ACHN (cell line): ENCODE measurements around the gene STX7.

Source experiments
- DNase-seq: peaks from one replicate; pipeline ENCODE4 v3.0.0-alpha.2; 2015
- in situ Hi-C: cut with HindIII; loops from 2 replicates; pipeline ENCODE4 v1.10.0; 2017; ENCODE audit warnings: low sequenced_read_pairs, low pct_ligation_motif_present, low pct_unique_long_range_greater_than_20kb

Gene STX7

DNA sequence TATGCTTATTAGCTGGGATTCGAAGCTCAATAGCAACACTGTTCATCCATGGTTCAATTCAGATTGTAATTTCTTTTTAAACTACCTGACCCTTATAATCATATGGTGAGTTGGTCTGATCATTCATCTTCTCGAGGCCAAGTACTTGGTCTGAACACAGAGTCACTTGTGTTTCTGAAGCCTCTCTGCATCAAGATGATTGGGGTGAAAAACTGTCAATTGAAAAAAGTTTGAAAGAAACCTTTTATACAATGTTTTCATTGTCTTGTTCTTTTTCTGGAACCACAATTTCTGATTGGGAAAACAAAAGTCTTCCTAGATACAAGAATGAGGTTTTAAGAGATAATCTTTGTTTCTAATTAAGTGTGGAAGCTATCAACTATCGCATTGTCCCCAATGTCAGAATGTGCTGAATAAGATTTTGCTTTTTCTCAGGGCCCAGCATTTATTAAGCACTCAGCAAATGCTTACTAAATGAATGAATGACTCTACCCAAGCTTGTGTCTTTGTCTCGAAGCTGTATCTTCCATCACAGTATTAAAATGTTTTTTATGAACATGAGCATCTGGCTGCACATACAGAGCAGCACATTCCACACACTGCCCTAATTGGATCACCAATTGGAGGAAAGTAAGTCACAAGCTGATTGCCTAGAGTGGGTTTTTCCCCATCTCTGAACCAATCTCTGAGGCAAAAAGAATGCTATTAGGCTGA, 66.6 kb downstream of the STX7 start:
- in situ Hi-C loops, result no loop called here
- peak; percentile 7 for DNase-seq

DNA sequence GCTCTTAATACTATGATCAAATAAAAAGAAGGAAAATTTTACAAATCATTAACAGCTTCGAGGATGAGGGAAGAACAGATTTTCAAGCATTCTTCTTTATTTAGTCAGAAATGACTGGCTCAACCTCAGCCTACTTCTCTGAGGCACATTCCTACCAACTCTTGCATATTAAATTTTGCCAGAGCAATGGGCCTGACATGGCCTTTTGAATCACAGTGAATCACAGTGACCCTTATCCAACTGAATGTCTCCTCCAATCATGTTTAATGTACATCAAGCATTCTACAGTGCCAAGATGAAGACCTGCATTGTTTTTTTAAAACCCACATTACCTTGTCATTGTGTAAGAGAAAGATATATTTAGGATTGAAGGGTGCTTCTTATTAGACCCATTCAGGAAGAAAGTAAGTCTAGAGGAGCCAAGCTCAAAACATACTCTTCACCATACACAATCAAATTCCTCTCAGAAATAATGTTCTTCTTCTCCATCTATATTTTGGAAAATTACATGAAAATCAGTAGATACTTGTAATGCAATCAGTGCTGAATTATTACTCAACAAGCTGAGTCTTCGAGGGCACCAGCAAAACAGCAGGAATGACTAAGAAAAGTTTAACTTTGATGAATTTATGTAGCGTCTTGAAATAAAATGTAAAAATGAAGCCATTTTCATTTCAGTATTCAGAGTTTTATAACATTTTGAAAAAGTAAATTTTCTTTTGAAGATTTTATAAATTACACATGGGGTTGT, 67.5 kb downstream of the STX7 start:
- DNase-seq, result peak; percentile 94

DNA sequence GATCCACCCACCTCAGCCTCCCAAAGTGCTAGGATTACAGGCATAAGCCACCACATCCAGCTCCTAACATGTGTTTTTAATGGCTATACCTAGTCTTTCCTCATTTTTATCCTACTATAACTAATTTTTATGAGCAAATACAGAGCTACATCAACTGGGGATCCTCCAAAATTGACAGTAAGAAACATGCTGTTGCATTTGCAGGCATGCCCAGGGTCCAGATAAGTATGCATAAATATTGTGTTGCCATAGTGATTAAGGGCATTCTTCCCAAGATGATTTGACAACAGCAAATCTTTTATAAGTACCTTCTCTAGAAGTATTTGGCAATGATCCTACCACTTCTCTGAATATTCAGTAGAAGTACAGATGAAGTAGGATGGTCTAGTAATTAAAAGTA, 69.7 kb downstream of the STX7 start:
- in situ Hi-C loops, result no loop called here
- no peak for DNase-seq

More for the DNA sequence above, 67.5 kb downstream of the STX7 start:
- in situ Hi-C loops, result no loop called here

DNA sequence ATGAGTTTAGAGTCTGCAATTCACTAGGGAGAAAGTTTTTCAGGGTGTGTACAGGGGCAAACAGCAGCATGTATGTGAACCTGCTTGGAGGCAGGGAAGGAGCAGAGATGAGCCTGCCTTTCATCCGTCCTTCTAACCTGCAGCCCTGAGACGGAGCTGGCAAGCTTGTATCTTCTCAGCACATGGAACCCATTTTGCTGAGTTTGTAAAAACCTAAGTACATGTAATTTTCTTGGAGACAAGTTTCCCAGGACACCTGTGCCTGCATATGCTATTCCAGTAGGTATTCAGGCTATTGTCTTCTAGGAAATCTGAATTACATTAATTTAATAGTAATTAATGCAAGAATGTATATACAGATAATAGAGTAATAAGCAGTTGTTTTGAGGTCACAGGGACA, 82.8 kb downstream of the STX7 start:
- no peak for DNase-seq
- in situ Hi-C loops, result no loop called here

DNA sequence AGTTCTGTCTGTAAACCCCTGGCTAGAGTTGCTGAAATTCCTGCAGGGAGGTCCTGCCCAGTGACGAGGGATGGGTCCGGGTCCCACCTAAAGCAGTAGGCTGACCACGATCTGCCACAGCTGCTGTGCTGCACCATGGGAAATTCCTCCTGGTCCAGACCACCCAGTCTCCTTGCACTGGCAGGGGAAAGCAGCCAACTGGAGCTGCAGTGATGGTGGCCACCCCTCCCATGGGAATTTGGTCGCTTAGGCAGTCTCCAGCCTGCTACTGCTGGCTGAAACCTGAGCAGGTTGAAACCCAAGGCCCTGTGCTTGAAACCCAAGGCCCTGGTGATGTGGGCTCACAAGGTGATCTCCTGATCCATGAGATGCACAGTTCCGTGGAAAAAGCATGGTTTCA, 87.7 kb downstream of the STX7 start:
- no peak for DNase-seq
- in situ Hi-C loops, result no loop called here

DNA sequence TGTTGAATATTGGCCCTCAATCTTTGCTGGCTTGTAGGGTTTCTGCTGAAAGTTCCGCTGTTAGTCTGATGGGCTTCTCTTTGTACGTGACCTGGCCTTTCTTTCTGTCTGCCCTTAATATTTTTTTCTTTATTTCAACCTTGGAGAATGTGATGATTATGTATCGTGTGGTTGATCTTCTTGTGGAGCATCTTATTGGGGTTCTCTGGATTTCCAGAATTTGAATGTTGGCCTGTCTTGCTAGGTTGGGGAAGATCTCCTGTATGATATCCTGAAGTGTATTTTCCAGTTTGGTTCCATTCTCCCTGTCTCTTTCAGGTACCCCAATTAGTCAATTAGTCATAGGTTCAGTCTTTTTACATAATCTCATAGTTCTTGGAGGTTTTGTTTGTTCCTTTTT, 89.1 kb downstream of the STX7 start:
- DNase-seq, result no peak
- in situ Hi-C loops, result no loop called here

DNA sequence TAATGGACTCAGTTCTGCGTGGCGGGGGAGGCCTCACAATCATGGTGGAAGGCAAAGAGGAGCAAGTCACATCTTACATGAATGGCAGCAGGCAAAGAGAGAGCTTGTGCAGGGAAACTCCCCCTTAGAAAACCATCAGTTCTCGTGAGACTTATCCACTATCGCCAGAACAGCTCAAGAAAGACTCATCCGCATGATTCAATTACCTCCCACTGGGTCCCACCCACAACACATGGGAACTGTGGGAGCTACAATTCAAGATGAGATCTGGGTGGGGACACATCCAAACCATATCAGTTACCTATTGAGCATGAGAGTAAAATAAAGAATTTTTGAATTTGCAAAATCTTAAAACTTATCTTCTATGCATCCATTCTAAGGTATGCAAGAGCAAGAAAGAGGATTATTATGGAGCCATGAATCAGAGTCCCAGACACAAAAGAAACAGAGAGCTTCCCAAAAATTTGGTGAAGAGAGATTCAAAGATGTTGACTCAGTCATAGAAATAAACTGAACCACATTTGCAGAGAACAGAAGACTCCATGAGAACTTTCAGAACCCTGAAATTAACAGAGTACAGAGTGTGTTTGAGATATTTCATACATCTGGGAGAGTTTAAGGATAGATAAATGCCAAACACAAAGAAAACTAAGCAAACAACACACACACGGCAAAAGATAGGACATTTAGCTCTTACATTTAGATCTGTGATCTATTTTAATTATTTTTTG, 94.5 kb downstream of the STX7 start:
- in situ Hi-C loops, result no loop called here

DNA sequence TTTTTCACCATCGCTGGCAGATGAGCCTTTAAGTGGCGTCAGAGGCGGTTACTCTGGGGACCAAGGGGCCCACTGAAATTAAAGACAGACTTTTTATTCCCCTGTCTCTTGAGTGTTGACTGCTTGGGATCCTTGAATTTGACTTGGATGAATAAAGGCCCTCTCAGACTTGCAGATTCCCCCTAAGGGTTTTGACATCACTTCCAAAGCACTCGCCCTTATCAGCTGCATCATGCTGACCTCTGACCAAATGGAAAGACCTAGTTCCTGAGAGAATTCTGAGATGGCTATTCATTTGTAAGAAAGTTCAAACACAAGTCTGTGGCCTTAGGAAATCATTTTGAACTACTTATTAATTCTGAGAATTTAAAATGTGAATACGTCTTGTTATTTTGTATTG, 98.2 kb downstream of the STX7 start:
- DNase-seq, result no peak
- in situ Hi-C loops, result no loop called here

More for the DNA sequence above, 94.5 kb downstream of the STX7 start:
- DNase-seq, result no peak

DNA sequence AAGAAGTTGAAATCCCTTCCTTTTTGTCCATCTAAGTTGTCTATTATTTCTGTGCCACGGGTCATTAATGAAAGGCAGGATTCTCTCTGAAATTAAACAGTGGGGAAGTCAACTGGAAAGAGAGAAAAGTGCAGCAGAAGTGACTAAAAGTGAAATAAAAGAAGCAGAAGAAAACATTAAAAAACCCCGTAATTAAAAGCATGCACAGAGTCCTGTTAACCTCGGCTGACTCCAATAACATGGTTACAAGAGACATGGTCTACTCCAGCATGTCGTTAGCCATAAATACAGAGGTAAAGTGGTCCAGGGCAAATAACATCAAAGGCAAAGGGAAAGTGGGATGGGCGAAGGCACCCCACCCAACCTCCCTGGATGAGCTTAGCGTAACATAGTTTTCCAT, 98.6 kb downstream of the STX7 start:
- no peak for DNase-seq
- in situ Hi-C loops, result no loop called here

DNA sequence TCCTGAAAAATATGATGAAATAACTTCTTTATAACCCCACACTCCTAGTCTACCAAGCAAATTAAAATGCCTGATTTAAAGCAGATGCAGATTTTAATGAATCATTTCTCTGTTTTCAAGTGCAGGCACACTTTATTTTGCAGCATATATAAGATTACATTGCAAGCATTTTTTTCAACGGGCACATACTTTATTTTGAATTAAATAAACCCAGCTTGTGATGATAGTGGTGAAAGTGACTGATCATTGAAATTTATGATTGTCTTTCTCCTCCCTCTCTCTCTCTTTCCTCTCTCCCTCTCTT, 99.5 kb downstream of the STX7 start:
- DNase-seq, result no peak
- in situ Hi-C loops, result no loop called here

DNA sequence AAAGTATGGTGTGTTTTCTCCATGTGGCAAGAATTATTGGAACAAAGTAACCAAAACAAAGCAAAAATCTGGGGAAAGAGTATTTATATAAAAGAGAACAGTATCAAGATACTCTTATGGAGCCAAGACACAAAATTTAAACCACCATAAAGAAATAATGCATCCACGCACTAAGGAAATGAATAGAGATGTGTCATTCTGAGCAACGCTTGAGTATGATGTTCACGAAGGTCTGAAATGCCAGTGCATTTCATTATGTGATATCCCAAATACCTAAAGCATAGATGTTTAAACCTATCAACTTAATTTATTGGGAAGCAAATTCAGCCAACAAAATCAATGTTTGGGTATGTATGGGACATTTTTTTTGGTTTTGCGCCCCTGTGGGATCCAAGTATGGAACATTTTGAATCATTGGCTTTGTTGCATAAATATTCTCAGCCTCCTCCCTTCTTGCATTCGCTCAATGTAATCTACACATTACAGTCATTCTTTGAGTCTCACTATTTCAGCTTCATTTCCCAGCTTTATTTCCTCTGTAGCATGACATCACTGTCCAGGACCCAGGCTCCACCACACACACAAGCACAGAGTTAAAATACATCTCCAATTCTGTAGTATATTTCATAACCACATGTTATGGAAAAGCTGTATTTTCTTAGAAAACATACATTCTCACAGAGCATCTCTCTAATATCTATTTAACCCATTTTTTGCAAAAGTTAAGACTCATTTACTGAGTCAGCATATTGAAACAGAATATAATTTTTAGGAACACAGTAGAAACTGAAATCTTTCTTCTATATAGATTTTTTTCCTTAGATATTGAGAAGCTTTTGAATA, 100.0 kb downstream of the STX7 start:
- no peak for DNase-seq
- in situ Hi-C loops, result no loop called here

DNA sequence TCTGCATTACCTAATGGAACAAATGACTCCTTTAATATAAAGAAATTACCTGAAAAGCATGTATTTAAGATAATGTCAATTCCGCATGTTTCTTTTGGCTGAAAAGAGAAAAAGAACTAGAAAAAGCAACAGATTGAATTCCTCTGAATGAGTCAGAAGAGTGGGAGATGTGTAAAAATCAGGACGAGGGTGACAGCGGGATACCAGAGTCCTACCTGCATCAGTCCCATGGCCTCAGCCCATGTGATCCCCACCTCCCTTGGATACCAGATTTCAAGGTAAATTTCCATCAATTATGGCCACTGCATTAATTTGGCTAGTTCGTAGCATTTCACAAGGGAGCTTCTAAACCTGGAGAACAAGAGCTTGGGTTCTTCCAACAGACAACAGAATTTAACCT, 101.6 kb downstream of the STX7 start:
- no peak for DNase-seq
- in situ Hi-C loops, result no loop called here

DNA sequence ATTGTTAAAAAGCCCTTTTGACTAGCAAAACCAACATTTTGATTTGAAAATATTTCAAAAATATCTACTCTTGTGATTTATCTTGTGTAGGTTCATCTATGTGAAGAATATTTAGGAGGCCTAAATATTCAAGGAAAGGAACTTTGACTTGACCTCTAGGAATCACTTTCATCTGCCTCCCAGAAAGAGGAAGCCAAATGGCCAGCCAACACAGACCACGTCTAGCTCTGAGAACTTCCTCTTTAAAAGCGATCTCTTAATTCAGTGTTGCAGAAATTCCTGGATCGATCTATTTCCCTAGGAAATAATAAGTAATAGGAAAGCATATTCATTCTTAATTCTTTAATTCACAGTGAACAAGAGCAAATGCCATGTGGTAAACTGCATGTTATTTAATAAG, 102.1 kb downstream of the STX7 start:
- in situ Hi-C loops, result no loop called here
- DNase-seq, result no peak

DNA sequence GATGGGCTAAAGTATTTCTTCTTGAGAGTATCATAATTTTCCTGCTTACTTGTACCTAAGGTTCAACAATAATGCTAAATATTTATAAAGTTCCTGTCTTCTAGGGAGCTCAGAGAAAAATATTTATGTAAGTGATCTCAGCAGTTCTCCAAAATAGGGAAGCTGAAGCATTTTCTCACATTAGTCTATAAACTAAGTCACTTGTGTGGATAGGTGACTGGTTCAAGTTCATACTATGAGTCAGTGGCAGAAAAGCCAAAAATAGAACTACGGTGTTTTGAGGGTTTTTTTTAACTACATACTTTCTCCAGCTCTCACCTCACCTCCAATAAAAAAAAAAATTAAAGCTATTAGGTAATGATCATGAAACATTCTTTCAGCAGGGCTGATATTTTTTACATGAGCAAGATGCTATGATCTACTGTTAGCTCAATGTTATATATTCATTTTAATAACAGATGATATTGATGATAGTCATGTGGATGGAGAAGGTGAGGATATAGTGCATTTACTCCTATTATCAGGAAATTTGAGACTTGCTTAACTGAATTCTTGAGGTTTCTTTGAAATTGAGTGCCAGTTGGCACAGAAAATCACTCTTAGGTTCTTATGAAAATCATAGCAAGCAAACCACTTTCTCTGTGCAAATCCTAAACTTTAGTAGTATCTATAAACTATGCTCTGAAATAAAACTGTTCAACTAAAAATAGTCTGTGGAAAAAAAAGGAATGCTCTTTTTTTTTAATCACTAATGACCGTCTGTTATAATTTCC, 107.6 kb downstream of the STX7 start:
- DNase-seq, result no peak
- in situ Hi-C loops, result no loop called here

DNA sequence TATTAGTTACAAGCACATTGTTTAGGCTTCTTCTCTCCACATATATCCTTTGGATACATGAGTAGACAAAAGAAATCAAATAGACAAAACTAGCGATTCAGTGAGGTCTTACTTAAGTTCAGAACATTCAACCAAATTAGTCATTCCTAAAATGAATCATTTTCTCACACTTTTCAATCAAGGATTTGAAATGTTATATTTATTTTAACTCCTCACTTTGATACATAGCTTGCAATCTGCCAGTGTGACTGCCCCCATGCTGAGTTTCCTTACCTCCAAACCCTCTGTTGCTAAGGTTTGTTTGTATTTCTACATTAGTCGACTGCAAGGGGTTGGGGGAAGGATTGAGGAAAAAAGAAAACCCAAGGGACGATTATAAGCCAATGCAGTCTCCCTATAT, 108.2 kb downstream of the STX7 start:
- in situ Hi-C loops, result no loop called here
- no peak for DNase-seq

DNA sequence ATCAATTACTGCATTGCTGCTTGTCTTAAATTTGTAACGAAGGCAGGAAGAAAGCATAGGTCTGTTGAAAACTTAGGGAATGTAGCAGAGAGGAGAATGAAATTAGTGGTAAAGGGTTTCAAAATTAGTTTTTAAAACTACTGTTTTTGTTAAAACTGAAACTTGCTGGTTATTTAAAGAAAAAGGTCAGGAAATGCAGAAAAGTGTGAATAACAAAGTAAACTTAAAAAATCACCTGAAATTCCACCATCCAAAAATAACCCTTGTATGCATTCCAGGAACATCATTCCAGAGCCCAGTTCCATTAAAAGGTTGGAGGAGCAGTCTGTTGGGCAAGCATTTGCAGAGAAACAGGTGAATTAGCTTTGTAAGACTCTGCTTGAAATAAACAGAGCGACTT, 108.6 kb downstream of the STX7 start:
- in situ Hi-C loops, result no loop called here
- no peak for DNase-seq

DNA sequence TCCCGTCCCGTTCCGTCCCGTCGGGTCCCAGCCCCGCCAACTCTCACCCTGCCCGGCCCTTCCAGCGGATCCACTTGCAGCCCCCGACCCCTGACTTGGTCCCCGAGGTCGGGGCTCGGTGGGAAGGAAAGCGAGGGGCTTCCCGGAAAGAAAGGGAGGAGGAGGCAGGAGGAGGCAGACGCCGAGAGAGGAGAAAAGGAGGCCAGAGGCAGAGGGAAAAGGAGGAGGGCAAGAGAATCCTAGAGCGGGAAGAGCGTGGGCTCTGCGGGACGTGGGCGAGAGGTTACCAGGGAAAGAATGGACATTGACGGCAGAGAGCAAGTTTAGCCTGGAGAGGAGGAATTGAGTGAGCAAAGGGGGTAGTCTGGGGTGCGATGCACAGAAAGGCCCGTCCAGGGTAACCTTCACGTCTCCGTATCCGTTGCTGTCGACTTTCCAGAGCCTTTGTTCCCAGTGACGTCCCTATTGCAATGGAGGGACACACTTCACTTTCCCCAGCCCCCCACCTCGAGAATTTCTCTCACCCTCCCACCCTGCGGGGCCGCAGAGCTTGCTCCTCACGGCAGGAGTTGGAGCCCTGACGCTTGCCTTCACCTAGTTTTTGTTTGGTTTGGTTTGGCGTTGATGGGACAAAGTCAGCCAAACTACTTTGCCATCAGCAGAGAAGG, 111.2 kb downstream of the STX7 start:
- DNase-seq, result no peak
- in situ Hi-C loops, result no loop called here
